GM21360 (cell line): ENCODE data around the gene PKP3.
A peak's percentile ranks its signal among the peaks of the same experiment; 100 is the strongest.
"Not testable (repeated sequence)": the region's sequence is repeated elsewhere in the genome, so short reads cannot be mapped to it uniquely, and the experiment has no call there.

Experiments
- ATAC-seq: cut with Tn5 transposase; IDR thresholded peaks from one replicate; pipeline ENCODE4 v1.9.1; 2021; ENCODE audit warnings: mild to moderate bottlenecking, moderate library complexity; ENCODE audit not compliant: unreplicated experiment

Gene PKP3

GRCh38 chr11:393219-394033 is 583 bp upstream of the PKP3 start:
- ATAC-seq, result no peak

- ATAC-seq, result no peak
Observed at GRCh38 chr11:394858-395655, 1.0 kb downstream of the PKP3 start.

GRCh38 chr11:395866-396265 is 1.9 kb downstream of the PKP3 start:
- no peak for ATAC-seq

GRCh38 chr11:396511-396947 is 2.5 kb downstream of the PKP3 start:
- no peak for ATAC-seq

GRCh38 chr11:396948-397548 is 3.0 kb downstream of the PKP3 start:
- peak; percentile 76 for ATAC-seq

- no peak for ATAC-seq
Observed at GRCh38 chr11:398826-399225, 4.8 kb downstream of the PKP3 start.

- no peak for ATAC-seq
Observed at GRCh38 chr11:399731-400211, 5.8 kb downstream of the PKP3 start.

GRCh38 chr11:400241-400689 is 6.3 kb downstream of the PKP3 start:
- ATAC-seq, result no peak

GRCh38 chr11:401196-401595 is 7.2 kb downstream of the PKP3 start:
- ATAC-seq, result not testable (repeated sequence)

- no peak for ATAC-seq
Observed at GRCh38 chr11:403021-403760, 9.2 kb downstream of the PKP3 start.

- ATAC-seq, result no peak
Observed at GRCh38 chr11:403761-404431, 9.9 kb downstream of the PKP3 start.

- no peak for ATAC-seq
Observed at GRCh38 chr11:404551-405264, 10.7 kb downstream of the PKP3 start.

- ATAC-seq, result no peak
Observed at GRCh38 chr11:405323-405953, 11.4 kb downstream of the PKP3 start.

- ATAC-seq, result no peak
Observed at GRCh38 chr11:405954-406795, 12.2 kb downstream of the PKP3 start.

GRCh38 chr11:406796-407650 is 13.0 kb downstream of the PKP3 start:
- ATAC-seq, result peak; percentile 69

- ATAC-seq, result no peak
Observed at GRCh38 chr11:407651-408123, 13.7 kb downstream of the PKP3 start.
